B cell (primary cell): ENCODE results near the gene DSCAML1. TPM values are rescaled to one million over a fixed set of nuclear protein-coding genes. Genes with fewer than 3 reads are reported as not detected.

Experiments used
- ATAC-seq: fragments of 200-7000 bp; cut with Tn5 transposase; one replicate; pipeline ENCODE4 v1.10.0; 2021; ENCODE audit warnings: low read depth, mild to moderate bottlenecking, moderate number of reproducible peaks, moderate library complexity
- CTCF ChIA-PET: fragments of 350-600 bp; sonication (Branson Sonifier 250); formaldehyde crosslinking; loops from one replicate; lab custom pipeline; 2021; ENCODE audit warnings: antibody characterized with exemption, inconsistent platforms; lab: Charles Lee
- POLR2A ChIA-PET: fragments of 350-600 bp; sonication (Branson Sonifier 250); formaldehyde crosslinking; loops from one replicate; lab custom pipeline; 2021; ENCODE audit warnings: antibody characterized with exemption; lab: Charles Lee
- DNase-seq: peaks from one replicate; pipeline ENCODE4 v3.0.0; 2013
- H2AFZ ChIP-seq: 2 replicates; pipeline ENCODE4 v1.6.1; 2012; ENCODE audit warnings: mild to moderate bottlenecking, low read depth, low read length; ENCODE audit not compliant: insufficient read depth, poor library complexity, severe bottlenecking
- H3K27ac ChIP-seq, 2 donors: 1 replicate in 1 of 2; 2 replicates in 1 of 2; pipeline ENCODE4 v1.5.1; 2012 to 2013; ENCODE audit warnings: low read length in 2 of 2, mild to moderate bottlenecking in 2 of 2, moderate library complexity in 1 of 2
- H3K27me3 ChIP-seq, 4 experiments: fragments of 200-600 bp in 1 of 4; sonication (generic) in 1 of 4; replicated peaks in 1 of 4; 1 replicate in 2 of 4; 2 replicates in 2 of 4; pipeline versions ENCODE4 v1.6.1 to v1.7.0; 2013 to 2016; ENCODE audit warnings: low read length in 3 of 4, mild to moderate bottlenecking in 2 of 4, mixed read lengths in 1 of 4, moderate library complexity in 1 of 4; ENCODE audit not compliant: insufficient read depth in 4 of 4, control insufficient read depth in 3 of 4; ENCODE audit errors: control extremely low read depth in 1 of 4
- H3K36me3 ChIP-seq, 2 experiments: replicated peaks in 1 of 2; 1 replicate in 1 of 2; 2 replicates in 1 of 2; pipeline versions ENCODE4 v1.6.1 to v1.7.1; 2013; ENCODE audit warnings: low read length in 1 of 2; ENCODE audit not compliant: insufficient read depth in 2 of 2, control insufficient read depth in 1 of 2; ENCODE audit errors: control extremely low read depth in 1 of 2, extremely low read depth in 1 of 2
- H3K4me1 ChIP-seq, 2 donors: fragments of 200-600 bp in 1 of 2; sonication (generic) in 1 of 2; 1 replicate in 1 of 2; 2 replicates in 1 of 2; pipeline versions ENCODE4 v1.5.1 to v1.6.1; 2013 to 2017; ENCODE audit warnings: low read length in 2 of 2; ENCODE audit not compliant: control insufficient read depth in 2 of 2, insufficient read depth in 2 of 2
- H3K4me2 ChIP-seq: replicated peaks from 2 replicates; pipeline ENCODE3; 2012; ENCODE audit warnings: mild to moderate bottlenecking, low read depth, low read length; ENCODE audit not compliant: poor library complexity, severe bottlenecking
- H3K4me3 ChIP-seq, 5 experiments: fragments of 200-600 bp in 1 of 5; sonication (generic) in 1 of 5; 1 replicate in 3 of 5; 2 replicates in 2 of 5; pipeline versions ENCODE4 v1.5.1 to v1.7.0; 2011 to 2016; ENCODE audit warnings: low read length in 4 of 5, mild to moderate bottlenecking in 4 of 5, low read depth in 2 of 5, control low read depth in 1 of 5, moderate library complexity in 1 of 5; ENCODE audit not compliant: insufficient read depth in 1 of 5; ENCODE audit errors: control extremely low read depth in 1 of 5, extremely low read depth in 1 of 5
- H3K79me2 ChIP-seq: fragments of 200-600 bp; sonication (generic); one replicate; pipeline ENCODE4 v1.6.0; 2016; ENCODE audit warnings: low read length; ENCODE audit not compliant: control insufficient read depth, insufficient read depth
- H3K9ac ChIP-seq: fragments of 200-600 bp; sonication (generic); 2 replicates; pipeline ENCODE4 v1.6.1; 2017; ENCODE audit warnings: mild to moderate bottlenecking, low read length, moderate library complexity
- H3K9me3 ChIP-seq, 3 donors: one replicate each; pipeline versions ENCODE4 v1.6.1 to v1.7.1; 2013; ENCODE audit warnings: low read length in 2 of 3; ENCODE audit not compliant: control insufficient read depth in 2 of 3, insufficient read depth in 1 of 3; ENCODE audit errors: control extremely low read depth in 1 of 3
- H4K20me1 ChIP-seq: 2 replicates; pipeline ENCODE4 v1.6.0; 2012; ENCODE audit warnings: mild to moderate bottlenecking, low read length; ENCODE audit not compliant: insufficient read depth, control insufficient read depth, poor library complexity, severe bottlenecking
- H3K27ac Mint-ChIP-seq: one replicate; pipeline ENCODE4 v1.8.0; 2021; ENCODE audit warnings: mixed read lengths
- H3K27me3 Mint-ChIP-seq: one replicate; pipeline ENCODE4 v1.8.0; 2021; ENCODE audit warnings: mixed read lengths
- H3K4me1 Mint-ChIP-seq: one replicate; pipeline ENCODE4 v1.8.0; 2021; ENCODE audit warnings: mixed read lengths
- H3K4me3 Mint-ChIP-seq: one replicate; pipeline ENCODE4 v1.8.0; 2021; ENCODE audit warnings: mixed read lengths
- H3K9me3 Mint-ChIP-seq: one replicate; pipeline ENCODE4 v1.8.0; 2022; ENCODE audit warnings: mixed read lengths; ENCODE audit not compliant: insufficient read depth
- CTCF ChIP-seq: fragments of 200-600 bp; IDR thresholded peaks from one replicate; pipeline ENCODE4 v1.8.0; 2022; ENCODE audit warnings: antibody characterized with exemption, mild to moderate bottlenecking
- EZH2 ChIP-seq: IDR thresholded peaks from 2 replicates; pipeline ENCODE4 v1.6.1; 2012; ENCODE audit warnings: borderline replicate concordance, low read depth, mild to moderate bottlenecking, moderate library complexity, low read length; ENCODE audit not compliant: insufficient read depth, poor library complexity, severe bottlenecking
- WGBS: methylation state at CpG from one replicate; pipeline ENCODE4 v1.1.5; 2013; ENCODE audit warnings: missing lambda C conversion rate; ENCODE audit not compliant: insufficient coverage; 5-methylcytosine and 5-hydroxymethylcytosine counted together
- intact Hi-C: fragments of 100-400 bp; cut with micrococcal nuclease; formaldehyde crosslinking; loops from one replicate; pipeline ENCODE4 v1.10.0; 2022
- polyA plus RNA-seq: library from polyadenylated mRNA; depleted of rRNA; stranded (reverse); fragments of >200 nt; gene quantifications from 2 replicates; pipeline ENCODE4 v1.2.3, GENCODE V29; 2012
- total RNA-seq, 2 donors: library from RNA; stranded (reverse); fragments of 120-200 nt in 1 of 2; gene quantifications; 1 replicate in 1 of 2; 2 replicates in 1 of 2; pipeline versions ENCODE4 v1.2.3 to v1.2.4, GENCODE V29; 2013 to 2022

DSCAML1 gene
- total and polyA plus RNA-seq, 2 donors (not counting 1 experiment from before 2014, with no cell fraction given), result 1.2 to 6.2 TPM

- Mint-ChIP-seq H3K4me1 (no peaks in the 10 kb centered on the region), H3K27me3 (no peaks in the 10 kb centered on the region), H3K27ac (no peak overlapping the region), H3K9me3 (no peaks in the 10 kb centered on the region), H3K4me3 (no peak overlapping the region)
- Histone ChIP-seq H4K20me1 (no peaks in the 10 kb centered on the region), H3K27ac (no peak overlapping the region), H2AFZ (no peak overlapping the region), H3K27me3 (no peaks in the 10 kb centered on the region), H3K36me3 (peaks cover 0 to 66% of the 10 kb centered on the region in 2 experiments), H3K4me2 (no peak overlapping the region), H3K4me1 (no peaks in the 10 kb centered on the region), H3K9ac (no peak overlapping the region), H3K79me2 (no peaks in the 10 kb centered on the region), H3K9me3 (no peaks in the 10 kb centered on the region), H3K4me3 (no peak overlapping the region)
- intact Hi-C loops, result no loop called here
- CTCF ChIA-PET, result interaction anchor here (0.6 to 0.7 kb wide), 2 partner anchors 428 to 654 kb away, joined by 3 to 6 read pairs; no protein-coding TSS in a partner anchor
- POLR2A ChIA-PET, result no interaction called here
- DNase-seq, result no peak
- no peak for ATAC-seq
- TF ChIP-seq EZH2 (no peak), CTCF (no peak)
- 100% methylated on average over 8 of the region's 8 CpGs for WGBS
These were observed 405.8 kb downstream of the DSCAML1 start for GRCh38 chr11:117391181-117391580.

- H3K4me1 ChIP-seq, result no peaks in the 10 kb centered on the region
- Mint-ChIP-seq H3K27ac (no peak overlapping the region), H3K4me1 (no peaks in the 10 kb centered on the region), H3K4me3 (no peak overlapping the region), H3K27me3 (no peaks in the 10 kb centered on the region), H3K9me3 (no peaks in the 10 kb centered on the region)
- H3K4me2 ChIP-seq, result no peak overlapping the region
- TF ChIP-seq CTCF, result no peak
- no peak for TF ChIP-seq EZH2
- no peak overlapping the region for H2AFZ ChIP-seq
- DNase-seq (no peak), ATAC-seq (no peak)
- ChIA-PET POLR2A (no interaction called here), CTCF (interaction anchor here (0.6 to 1.2 kb wide), 2 partner anchors 36 to 653 kb away, joined by 3 to 6 read pairs; no protein-coding TSS in a partner anchor)
- no peaks in the 10 kb centered on the region for H3K27me3 ChIP-seq
- peaks cover 0 to 69% of the 10 kb centered on the region in 2 experiments for H3K36me3 ChIP-seq
- no peaks in the 10 kb centered on the region for H3K9me3 ChIP-seq
- H3K9ac ChIP-seq, result no peak overlapping the region
- H3K4me3 ChIP-seq, result no peak overlapping the region
- H4K20me1 ChIP-seq, result no peaks in the 10 kb centered on the region
- no peaks in the 10 kb centered on the region for H3K79me2 ChIP-seq
- 98% methylated on average over 8 of the region's 8 CpGs for WGBS
- H3K27ac ChIP-seq, result no peak overlapping the region
- intact Hi-C loops, result no loop called here
These were observed 406.3 kb downstream of the DSCAML1 start for GRCh38 chr11:117390743-117391142.
